Uterus (tissue), 2 donors: Measurements from ENCODE around the gene FOXN3.

Experiments used
- CTCF ChIP-seq, 4 experiments: fragments of 200-600 bp in 2 of 4; fragments of 450-650 bp in 2 of 4; sonication (generic) in 2 of 4; IDR thresholded peaks; one replicate each; pipeline ENCODE4 v1.5.1; 2016 to 2019; ENCODE audit warnings: antibody characterized with exemption in 4 of 4, mild to moderate bottlenecking in 2 of 4, moderate library complexity in 1 of 4
- POLR2A ChIP-seq, 2 donors: fragments of 450-650 bp; IDR thresholded peaks; one replicate each; pipeline ENCODE4 v1.6.1; 2016; ENCODE audit warnings: antibody characterized with exemption in 2 of 2, mild to moderate bottlenecking in 1 of 2, moderate library complexity in 1 of 2

GRCh38 chr14:89435892-89436656 lies 19.0 kb upstream of the FOXN3 start:
- no peak for TF ChIP-seq CTCF (IDR thresholded peaks at IDR 0.05)
- TF ChIP-seq POLR2A (IDR thresholded peaks at IDR 0.05) = no peak
